Gastroesophageal sphincter (tissue), 3 donors: Measurements from ENCODE around the gene KRTAP10-9.

Experiments
- CTCF ChIP-seq, 4 experiments: fragments of 200-600 bp in 2 of 4; fragments of 450-650 bp in 2 of 4; sonication (generic) in 1 of 4; IDR thresholded peaks; one replicate each; pipeline ENCODE4 v1.5.1; 2017 to 2019; ENCODE audit warnings: antibody characterized with exemption in 4 of 4, mild to moderate bottlenecking in 2 of 4, moderate library complexity in 2 of 4
- POLR2A ChIP-seq, 2 donors: fragments of 450-650 bp; IDR thresholded peaks; one replicate each; pipeline ENCODE4 v1.6.1; 2017; ENCODE audit warnings: antibody characterized with exemption in 2 of 2, mild to moderate bottlenecking in 2 of 2, moderate library complexity in 1 of 2
- POLR2AphosphoS5 ChIP-seq: sonication (generic); formaldehyde crosslinking; IDR thresholded peaks from one replicate; pipeline ENCODE4 v1.6.1; 2017; ENCODE audit warnings: antibody characterized with exemption

DNA sequence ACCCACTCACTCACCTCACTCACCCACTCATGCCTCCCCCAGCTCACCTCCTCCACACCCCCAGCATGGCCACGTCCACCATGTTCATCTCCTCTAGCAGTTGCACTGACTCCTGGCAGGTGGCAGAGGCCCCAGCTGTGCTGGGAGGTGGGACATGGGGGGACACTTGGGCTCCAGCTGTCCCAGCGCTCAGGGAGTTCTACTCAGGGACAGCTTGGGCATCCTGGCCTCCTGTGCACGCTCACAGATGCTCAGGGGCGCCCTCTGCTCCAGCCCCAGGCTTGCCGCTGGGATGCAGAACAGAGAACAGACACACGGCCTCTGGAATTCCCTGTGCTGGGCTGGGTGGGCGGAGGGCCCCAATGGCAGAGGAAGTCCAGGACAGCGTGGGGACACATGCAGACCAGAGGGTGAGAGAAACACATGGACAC is 9.8 kb upstream of the KRTAP10-9 start:
- TF ChIP-seq CTCF (IDR thresholded peaks at IDR 0.05) (no peak), POLR2A (IDR thresholded peaks at IDR 0.05) (no peak), POLR2AphosphoS5 (no peak)
